Glomerular endothelial cell (primary cell): ENCODE data around the gene PFDN5. TPM values are rescaled to one million over a fixed set of nuclear protein-coding genes. Genes with fewer than 3 reads are reported as not detected.

Experiments used
- total RNA-seq: library from RNA; depleted of rRNA; stranded (reverse); fragments of >200 nt; gene quantifications from 2 replicates; pipeline ENCODE4 v1.2.3, GENCODE V29; 2015

The PFDN5 gene
- total RNA-seq, 1 donor from 2014 or later, result 344 TPM

Other genes with a start within 250 kb of the PFDN5 start
- 38.5 and 66.7 TPM in 2 replicates for gene TNS2, start 245.5 kb upstream of the PFDN5 start, total RNA-seq
- 27.0 and 32.7 TPM in 2 replicates for gene SPRYD3, start 216.2 kb upstream of the PFDN5 start, total RNA-seq
- 21.5 and 55.3 TPM in 2 replicates for gene IGFBP6, start 197.9 kb upstream of the PFDN5 start, total RNA-seq
- not detected in 2 replicates for gene SOAT2, start 192.1 kb upstream of the PFDN5 start, total RNA-seq
- gene ZNF740, start 114.8 kb upstream of the PFDN5 start, total RNA-seq, result 9.2 and 10.9 TPM in 2 replicates
- gene CSAD, start 114.6 kb upstream of the PFDN5 start, total RNA-seq, result 5.7 and 17.3 TPM in 2 replicates
- gene ITGB7, start 88.3 kb upstream of the PFDN5 start, total RNA-seq, result not detected in 2 replicates
- 9.8 and 16.7 TPM in 2 replicates for gene RARG, start 63.3 kb upstream of the PFDN5 start, total RNA-seq
- 2.6 and 4.8 TPM in 2 replicates for gene ESPL1, start 27.2 kb upstream of the PFDN5 start, total RNA-seq
- gene MYG1, start 4.2 kb downstream of the PFDN5 start, total RNA-seq, result 41.4 and 55.0 TPM in 2 replicates
- gene AAAS, start 26.1 kb downstream of the PFDN5 start, total RNA-seq, result 51.8 and 56.7 TPM in 2 replicates
- not detected in 2 replicates for gene SP7, start 40.8 kb downstream of the PFDN5 start, total RNA-seq
- 30.1 and 39.0 TPM in 2 replicates for gene SP1, start 84.6 kb downstream of the PFDN5 start, total RNA-seq
- not detected in 2 replicates for gene AMHR2, start 128.3 kb downstream of the PFDN5 start, total RNA-seq
- gene PRR13, start 146.2 kb downstream of the PFDN5 start, total RNA-seq, result 50.5 and 55.0 TPM in 2 replicates
- gene PCBP2, start 156.6 kb downstream of the PFDN5 start, total RNA-seq, result 379 and 520 TPM in 2 replicates
- 22.6 and 29.2 TPM in 2 replicates for gene MAP3K12, start 203.9 kb downstream of the PFDN5 start, total RNA-seq
- gene TARBP2, start 205.7 kb downstream of the PFDN5 start, total RNA-seq, result 45.7 and 50.6 TPM in 2 replicates
- 0.70 TPM in 1 of 2 replicates, not detected in the other for gene NPFF, start 211.9 kb downstream of the PFDN5 start, total RNA-seq